ENCODE results near the gene ZMYND10. TPM values are rescaled to one million over a fixed set of nuclear protein-coding genes. Genes with fewer than 3 reads are reported as not detected.
A peak's percentile ranks its signal among the peaks of the same experiment; 100 is the strongest.

ZMYND10 gene
- total and polyA plus RNA-seq, 9 of the 15 experiments (the other 6 are each of a cell fraction or from before 2014, with no cell fraction given): 0.20 to 2.8 (median 0.70) TPM

DNA sequence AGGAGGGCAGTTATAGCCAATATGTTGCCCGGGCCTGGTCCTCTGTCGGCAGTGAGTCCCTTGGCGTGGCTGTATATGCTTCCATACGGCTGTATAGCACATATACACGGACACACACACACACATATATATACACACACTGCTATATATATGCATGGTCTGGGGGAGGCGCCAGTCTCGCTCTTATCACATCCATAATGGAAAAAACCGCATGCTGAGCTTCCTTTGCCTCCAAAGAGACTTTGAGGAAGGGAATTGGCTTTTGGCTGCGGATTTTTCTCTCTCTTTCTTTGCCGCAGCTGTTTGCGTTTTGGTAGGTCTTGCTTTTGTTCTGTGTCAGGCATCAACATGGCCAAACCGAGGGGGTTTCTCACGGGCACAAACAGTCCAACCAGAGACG lies 25.1 kb upstream of the ZMYND10 start (continued):
- TF ChIP-seq HNRNPH1 (optimal IDR thresholded peaks at IDR 0.05; ENCODE audit: low read depth, low read length) (no peak), NFATC3 (IDR thresholded peaks at IDR 0.05) (no peak), DIDO1 (tag; IDR thresholded peaks at IDR 0.05; ENCODE audit: low read depth) (no peak), CBX8 (IDR thresholded peaks at IDR 0.05; ENCODE audit: borderline replicate concordance, extremely low read depth, low read depth, low read length, poor library complexity, severe bottlenecking) (no peak), RNF2 (IDR thresholded peaks at IDR 0.05) (no peak), ILF3 (IDR thresholded peaks at IDR 0.05; ENCODE audit: borderline replicate concordance) (no peak)
- TF ChIP-seq, protein P1, sequence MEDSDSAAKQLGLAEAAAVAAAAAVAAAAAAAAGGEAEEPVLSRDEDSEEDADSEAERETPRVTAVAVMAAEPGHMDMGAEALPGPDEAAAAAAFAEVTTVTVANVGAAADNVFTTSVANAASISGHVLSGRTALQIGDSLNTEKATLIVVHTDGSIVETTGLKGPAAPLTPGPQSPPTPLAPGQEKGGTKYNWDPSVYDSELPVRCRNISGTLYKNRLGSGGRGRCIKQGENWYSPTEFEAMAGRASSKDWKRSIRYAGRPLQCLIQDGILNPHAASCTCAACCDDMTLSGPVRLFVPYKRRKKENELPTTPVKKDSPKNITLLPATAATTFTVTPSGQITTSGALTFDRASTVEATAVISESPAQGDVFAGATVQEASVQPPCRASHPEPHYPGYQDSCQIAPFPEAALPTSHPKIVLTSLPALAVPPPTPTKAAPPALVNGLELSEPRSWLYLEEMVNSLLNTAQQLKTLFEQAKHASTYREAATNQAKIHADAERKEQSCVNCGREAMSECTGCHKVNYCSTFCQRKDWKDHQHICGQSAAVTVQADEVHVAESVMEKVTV (CRISPR knock-in tag; IDR thresholded peaks at IDR 0.05): peak; percentile 59
- TF ChIP-seq, protein P2, sequence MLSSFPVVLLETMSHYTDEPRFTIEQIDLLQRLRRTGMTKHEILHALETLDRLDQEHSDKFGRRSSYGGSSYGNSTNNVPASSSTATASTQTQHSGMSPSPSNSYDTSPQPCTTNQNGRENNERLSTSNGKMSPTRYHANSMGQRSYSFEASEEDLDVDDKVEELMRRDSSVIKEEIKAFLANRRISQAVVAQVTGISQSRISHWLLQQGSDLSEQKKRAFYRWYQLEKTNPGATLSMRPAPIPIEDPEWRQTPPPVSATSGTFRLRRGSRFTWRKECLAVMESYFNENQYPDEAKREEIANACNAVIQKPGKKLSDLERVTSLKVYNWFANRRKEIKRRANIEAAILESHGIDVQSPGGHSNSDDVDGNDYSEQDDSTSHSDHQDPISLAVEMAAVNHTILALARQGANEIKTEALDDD (IDR thresholded peaks at IDR 0.05): no peak
- TF ChIP-seq, protein P3, sequence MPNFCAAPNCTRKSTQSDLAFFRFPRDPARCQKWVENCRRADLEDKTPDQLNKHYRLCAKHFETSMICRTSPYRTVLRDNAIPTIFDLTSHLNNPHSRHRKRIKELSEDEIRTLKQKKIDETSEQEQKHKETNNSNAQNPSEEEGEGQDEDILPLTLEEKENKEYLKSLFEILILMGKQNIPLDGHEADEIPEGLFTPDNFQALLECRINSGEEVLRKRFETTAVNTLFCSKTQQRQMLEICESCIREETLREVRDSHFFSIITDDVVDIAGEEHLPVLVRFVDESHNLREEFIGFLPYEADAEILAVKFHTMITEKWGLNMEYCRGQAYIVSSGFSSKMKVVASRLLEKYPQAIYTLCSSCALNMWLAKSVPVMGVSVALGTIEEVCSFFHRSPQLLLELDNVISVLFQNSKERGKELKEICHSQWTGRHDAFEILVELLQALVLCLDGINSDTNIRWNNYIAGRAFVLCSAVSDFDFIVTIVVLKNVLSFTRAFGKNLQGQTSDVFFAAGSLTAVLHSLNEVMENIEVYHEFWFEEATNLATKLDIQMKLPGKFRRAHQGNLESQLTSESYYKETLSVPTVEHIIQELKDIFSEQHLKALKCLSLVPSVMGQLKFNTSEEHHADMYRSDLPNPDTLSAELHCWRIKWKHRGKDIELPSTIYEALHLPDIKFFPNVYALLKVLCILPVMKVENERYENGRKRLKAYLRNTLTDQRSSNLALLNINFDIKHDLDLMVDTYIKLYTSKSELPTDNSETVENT (CRISPR knock-in tag; IDR thresholded peaks at IDR 0.05): no peak
- TF ChIP-seq, protein P4, sequence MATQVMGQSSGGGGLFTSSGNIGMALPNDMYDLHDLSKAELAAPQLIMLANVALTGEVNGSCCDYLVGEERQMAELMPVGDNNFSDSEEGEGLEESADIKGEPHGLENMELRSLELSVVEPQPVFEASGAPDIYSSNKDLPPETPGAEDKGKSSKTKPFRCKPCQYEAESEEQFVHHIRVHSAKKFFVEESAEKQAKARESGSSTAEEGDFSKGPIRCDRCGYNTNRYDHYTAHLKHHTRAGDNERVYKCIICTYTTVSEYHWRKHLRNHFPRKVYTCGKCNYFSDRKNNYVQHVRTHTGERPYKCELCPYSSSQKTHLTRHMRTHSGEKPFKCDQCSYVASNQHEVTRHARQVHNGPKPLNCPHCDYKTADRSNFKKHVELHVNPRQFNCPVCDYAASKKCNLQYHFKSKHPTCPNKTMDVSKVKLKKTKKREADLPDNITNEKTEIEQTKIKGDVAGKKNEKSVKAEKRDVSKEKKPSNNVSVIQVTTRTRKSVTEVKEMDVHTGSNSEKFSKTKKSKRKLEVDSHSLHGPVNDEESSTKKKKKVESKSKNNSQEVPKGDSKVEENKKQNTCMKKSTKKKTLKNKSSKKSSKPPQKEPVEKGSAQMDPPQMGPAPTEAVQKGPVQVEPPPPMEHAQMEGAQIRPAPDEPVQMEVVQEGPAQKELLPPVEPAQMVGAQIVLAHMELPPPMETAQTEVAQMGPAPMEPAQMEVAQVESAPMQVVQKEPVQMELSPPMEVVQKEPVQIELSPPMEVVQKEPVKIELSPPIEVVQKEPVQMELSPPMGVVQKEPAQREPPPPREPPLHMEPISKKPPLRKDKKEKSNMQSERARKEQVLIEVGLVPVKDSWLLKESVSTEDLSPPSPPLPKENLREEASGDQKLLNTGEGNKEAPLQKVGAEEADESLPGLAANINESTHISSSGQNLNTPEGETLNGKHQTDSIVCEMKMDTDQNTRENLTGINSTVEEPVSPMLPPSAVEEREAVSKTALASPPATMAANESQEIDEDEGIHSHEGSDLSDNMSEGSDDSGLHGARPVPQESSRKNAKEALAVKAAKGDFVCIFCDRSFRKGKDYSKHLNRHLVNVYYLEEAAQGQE (IDR thresholded peaks at IDR 0.05; ENCODE audit: borderline replicate concordance): peak; percentile 54; the same call in 1 of the 2 replicates
- TF ChIP-seq, protein P4 (CRISPR knock-in tag; IDR thresholded peaks at IDR 0.05; ENCODE audit: low read depth): no peak
- TF ChIP-seq, protein P5, sequence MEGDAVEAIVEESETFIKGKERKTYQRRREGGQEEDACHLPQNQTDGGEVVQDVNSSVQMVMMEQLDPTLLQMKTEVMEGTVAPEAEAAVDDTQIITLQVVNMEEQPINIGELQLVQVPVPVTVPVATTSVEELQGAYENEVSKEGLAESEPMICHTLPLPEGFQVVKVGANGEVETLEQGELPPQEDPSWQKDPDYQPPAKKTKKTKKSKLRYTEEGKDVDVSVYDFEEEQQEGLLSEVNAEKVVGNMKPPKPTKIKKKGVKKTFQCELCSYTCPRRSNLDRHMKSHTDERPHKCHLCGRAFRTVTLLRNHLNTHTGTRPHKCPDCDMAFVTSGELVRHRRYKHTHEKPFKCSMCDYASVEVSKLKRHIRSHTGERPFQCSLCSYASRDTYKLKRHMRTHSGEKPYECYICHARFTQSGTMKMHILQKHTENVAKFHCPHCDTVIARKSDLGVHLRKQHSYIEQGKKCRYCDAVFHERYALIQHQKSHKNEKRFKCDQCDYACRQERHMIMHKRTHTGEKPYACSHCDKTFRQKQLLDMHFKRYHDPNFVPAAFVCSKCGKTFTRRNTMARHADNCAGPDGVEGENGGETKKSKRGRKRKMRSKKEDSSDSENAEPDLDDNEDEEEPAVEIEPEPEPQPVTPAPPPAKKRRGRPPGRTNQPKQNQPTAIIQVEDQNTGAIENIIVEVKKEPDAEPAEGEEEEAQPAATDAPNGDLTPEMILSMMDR (IDR thresholded peaks at IDR 0.05 in 2 of 3, conservative IDR thresholded peaks at IDR 0.05 in 1 of 3; ENCODE audit: insufficient read depth in 2 of 3, low read depth in 1 of 3, low read length in 3 of 3): peak; percentile 46 to 72 (median 55)

Data from K562 (cell line).